Loucy (cell line): ENCODE data around the gene RORC.

ENCODE experiments used
- EZH2phosphoT487 ChIP-seq: fragments of 200-600 bp; IDR thresholded peaks from 2 replicates; pipeline ENCODE4 v1.6.1; 2018; ENCODE audit warnings: antibody characterized with exemption, mild to moderate bottlenecking, moderate library complexity, borderline replicate concordance
- TF ChIP-seq, protein P1 (sequence below): fragments of 200-600 bp; sonication (generic); conservative IDR thresholded peaks from 2 replicates; pipeline ENCODE4 v1.5.1; 2014; ENCODE audit warnings: mild to moderate bottlenecking, antibody characterized with exemption, low read length

DNA sequence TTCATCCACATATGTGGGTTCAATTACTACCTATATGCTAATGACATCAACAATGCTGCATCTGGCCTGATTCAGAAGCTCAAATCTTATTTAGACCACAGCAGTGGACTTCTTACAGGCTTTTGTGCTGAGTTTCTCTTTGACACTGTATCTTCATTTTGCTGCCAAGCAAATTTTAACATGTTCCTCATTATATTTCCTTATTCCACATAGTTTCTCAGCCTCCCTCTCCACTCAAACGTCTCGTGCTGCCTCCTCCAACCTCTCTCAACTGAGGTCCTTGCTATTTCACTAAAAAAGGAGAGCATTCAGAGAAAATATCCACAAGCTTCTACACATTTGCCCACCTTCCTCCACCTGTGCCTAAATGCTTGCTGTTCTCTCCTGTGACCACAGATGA, 47.8 kb downstream of the RORC start:
- TF ChIP-seq, protein P1, sequence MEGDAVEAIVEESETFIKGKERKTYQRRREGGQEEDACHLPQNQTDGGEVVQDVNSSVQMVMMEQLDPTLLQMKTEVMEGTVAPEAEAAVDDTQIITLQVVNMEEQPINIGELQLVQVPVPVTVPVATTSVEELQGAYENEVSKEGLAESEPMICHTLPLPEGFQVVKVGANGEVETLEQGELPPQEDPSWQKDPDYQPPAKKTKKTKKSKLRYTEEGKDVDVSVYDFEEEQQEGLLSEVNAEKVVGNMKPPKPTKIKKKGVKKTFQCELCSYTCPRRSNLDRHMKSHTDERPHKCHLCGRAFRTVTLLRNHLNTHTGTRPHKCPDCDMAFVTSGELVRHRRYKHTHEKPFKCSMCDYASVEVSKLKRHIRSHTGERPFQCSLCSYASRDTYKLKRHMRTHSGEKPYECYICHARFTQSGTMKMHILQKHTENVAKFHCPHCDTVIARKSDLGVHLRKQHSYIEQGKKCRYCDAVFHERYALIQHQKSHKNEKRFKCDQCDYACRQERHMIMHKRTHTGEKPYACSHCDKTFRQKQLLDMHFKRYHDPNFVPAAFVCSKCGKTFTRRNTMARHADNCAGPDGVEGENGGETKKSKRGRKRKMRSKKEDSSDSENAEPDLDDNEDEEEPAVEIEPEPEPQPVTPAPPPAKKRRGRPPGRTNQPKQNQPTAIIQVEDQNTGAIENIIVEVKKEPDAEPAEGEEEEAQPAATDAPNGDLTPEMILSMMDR: no peak
- no peak for TF ChIP-seq EZH2phosphoT487
